Measurements from ENCODE around the gene PTPRG.
A peak's percentile ranks its signal among the peaks of the same experiment; 100 is the strongest.

PTPRG gene

DNA sequence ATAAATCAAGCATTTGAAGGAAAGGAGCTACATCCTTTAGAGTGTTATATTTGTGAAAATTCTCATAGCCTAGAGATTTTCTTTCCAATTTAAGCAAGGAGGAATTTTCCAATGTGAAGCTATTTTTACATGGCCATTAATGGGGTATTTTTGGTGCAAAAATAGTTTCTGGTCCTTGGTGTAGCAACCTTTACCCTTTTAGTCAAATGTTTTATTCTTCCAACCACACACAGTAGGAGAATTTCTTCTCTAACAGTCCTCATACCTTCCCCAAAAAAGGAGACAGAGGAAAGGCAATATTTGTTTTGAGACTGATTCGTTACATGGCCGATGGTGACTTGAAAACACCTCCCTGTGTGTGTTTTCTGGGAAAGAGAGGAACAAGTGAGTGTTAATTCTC, 261.2 kb downstream of the PTPRG start:
- TF ChIP-seq, protein P1, sequence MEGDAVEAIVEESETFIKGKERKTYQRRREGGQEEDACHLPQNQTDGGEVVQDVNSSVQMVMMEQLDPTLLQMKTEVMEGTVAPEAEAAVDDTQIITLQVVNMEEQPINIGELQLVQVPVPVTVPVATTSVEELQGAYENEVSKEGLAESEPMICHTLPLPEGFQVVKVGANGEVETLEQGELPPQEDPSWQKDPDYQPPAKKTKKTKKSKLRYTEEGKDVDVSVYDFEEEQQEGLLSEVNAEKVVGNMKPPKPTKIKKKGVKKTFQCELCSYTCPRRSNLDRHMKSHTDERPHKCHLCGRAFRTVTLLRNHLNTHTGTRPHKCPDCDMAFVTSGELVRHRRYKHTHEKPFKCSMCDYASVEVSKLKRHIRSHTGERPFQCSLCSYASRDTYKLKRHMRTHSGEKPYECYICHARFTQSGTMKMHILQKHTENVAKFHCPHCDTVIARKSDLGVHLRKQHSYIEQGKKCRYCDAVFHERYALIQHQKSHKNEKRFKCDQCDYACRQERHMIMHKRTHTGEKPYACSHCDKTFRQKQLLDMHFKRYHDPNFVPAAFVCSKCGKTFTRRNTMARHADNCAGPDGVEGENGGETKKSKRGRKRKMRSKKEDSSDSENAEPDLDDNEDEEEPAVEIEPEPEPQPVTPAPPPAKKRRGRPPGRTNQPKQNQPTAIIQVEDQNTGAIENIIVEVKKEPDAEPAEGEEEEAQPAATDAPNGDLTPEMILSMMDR (IDR thresholded peaks at IDR 0.05): no peak
- no peaks in the 10 kb centered on the region for H3K27me3 Mint-ChIP-seq (ENCODE audit: low read depth, poor library complexity)
- peaks cover 20% of the 10 kb centered on the region for H3K4me1 Mint-ChIP-seq
- H3K27ac Mint-ChIP-seq: peak overlapping the region; percentile 89
- H3K4me3 Mint-ChIP-seq: no peak overlapping the region
- H3K9me3 Mint-ChIP-seq: peaks cover 15% of the 10 kb centered on the region
- no peak for DNase-seq
- peaks cover 43% of the 10 kb centered on the region for H3K36me3 Mint-ChIP-seq (ENCODE audit: low read depth)

DNA sequence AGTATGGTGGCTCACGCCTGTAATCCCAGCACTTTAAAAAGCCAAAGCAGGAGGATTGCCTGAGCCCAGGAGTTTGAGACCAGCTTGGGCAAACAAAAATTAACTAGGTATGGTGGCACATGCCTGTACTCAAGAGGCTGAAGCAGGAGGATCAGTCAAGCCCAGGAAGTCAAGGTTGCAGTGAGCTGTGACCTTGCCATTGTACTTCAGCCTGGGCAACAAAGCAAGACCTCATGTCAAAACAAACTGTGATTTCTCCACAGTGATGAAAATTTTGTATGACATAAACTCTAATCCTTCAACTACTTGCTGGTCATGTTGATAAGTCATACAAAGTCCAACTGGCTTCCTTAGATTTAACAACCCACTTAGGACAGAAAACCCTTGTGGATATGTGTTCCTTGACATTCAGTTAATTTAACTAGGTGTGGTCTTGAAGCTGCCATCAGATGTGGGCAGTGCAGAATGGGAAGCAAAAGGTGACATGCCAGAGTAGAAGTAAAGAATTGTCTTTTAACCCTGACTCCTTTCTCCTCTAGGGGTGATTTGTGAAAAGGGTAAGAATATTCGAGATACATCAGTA, 263.3 kb downstream of the PTPRG start:
- no peak overlapping the region for H3K27ac Mint-ChIP-seq

DNA sequence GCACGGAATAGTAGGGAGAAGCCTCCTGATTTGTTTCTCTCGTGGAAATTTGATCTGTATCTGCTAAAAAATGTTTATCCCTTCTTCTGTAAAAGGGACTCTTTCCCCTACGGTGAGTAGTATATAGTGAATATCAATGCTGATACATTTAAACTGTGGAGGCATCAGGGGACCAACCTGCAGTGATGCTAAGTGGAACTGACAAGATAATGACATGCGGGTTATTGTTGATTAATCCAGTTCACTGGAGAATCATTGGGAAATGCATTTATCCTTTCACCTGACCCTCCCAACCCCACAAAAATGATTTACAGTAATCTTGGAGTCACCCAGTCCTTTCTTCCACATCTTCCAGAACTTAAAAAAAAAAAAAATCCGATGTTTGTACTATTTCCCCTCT, 264.8 kb downstream of the PTPRG start:
- H3K27me3 Mint-ChIP-seq (ENCODE audit: low read depth, poor library complexity): no peaks in the 10 kb centered on the region
- no peak for DNase-seq
- H3K9me3 Mint-ChIP-seq: peaks cover 6% of the 10 kb centered on the region
- TF ChIP-seq, protein P1 (IDR thresholded peaks at IDR 0.05): no peak
- peaks cover 44% of the 10 kb centered on the region for H3K4me1 Mint-ChIP-seq
- H3K4me3 Mint-ChIP-seq: no peak overlapping the region
- H3K36me3 Mint-ChIP-seq (ENCODE audit: low read depth): peaks cover 16% of the 10 kb centered on the region
- H3K27ac Mint-ChIP-seq: no peak overlapping the region

More for the DNA sequence above, 263.3 kb downstream of the PTPRG start:
- Mint-ChIP-seq H3K4me3 (no peak overlapping the region), H3K36me3 (ENCODE audit: low read depth) (peaks cover 30% of the 10 kb centered on the region), H3K27me3 (ENCODE audit: low read depth, poor library complexity) (no peaks in the 10 kb centered on the region), H3K4me1 (peaks cover 38% of the 10 kb centered on the region), H3K9me3 (peaks cover 8% of the 10 kb centered on the region)
- no peak for DNase-seq
- TF ChIP-seq, protein P1 (IDR thresholded peaks at IDR 0.05): no peak

DNA sequence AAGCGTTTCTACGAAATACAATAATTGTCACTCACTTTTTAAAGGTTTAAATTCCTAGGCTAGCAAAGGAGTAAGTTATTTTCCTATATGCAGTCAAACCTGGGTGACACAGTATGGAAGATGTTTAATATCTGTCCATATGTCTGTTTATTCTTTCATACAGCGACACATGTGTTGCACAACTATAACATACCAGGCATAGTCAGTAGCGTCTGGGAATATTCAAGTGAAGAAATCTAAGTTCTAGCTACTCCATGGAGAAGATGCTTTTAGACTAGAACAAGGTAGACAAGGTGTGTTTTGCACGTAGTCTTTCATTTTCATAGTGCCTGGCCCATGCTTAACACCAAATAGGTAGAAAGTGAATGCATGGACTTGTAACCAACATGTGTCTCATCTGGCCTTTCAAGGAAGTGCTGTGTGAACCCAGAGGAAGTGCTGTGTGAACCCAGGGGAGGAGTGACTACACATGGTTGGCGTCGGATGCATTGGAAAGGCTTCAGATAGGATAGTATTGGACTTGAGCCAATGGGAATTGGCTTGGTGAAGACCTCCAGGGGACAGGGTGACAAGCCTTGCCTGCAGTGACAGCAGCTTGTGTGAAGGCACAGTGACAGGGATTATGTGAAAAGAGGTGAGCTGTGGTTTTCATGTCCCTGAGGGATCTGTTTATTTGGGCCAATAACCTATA, 267.0 kb downstream of the PTPRG start:
- Mint-ChIP-seq H3K36me3 (ENCODE audit: low read depth) (peaks cover 7% of the 10 kb centered on the region), H3K4me1 (peaks cover 36% of the 10 kb centered on the region)

DNA sequence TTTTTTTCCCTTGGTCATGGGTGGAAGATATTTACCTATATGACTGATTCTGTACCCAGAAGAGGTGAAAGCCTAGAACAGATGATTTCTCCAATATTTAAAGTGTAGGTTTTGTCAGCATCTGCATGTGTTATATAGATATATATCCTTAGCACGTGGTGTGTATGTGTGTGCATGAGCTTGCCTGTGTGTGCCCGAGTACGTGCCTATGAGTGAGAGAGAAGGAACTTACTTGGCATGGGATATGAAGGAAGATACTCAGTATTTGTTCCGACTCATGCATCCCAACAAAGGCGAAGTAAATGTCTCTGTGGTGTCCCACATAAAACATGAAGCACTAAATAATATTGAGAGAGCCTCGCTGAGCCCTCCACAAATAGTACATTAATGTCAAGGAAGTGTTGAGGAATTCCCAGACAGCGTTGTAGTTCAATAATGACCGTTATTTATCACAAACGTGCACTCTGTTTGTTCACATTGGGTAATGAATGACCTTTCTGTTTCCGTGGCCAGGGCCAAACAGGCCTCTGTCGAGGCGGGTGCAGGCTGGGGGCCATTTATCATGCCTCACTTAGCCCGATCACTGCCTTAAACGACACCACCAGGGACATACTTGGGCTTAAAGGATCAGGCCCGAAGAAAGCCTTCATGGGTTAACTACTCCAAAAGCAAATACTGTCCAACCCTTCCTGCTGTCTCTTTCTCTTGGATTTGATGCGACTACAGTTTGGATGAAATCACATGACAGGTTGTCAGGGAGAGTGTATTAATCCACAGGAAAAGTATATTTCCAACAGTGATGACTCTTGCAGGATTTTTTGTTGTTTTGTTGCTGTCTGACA, 267.7 kb downstream of the PTPRG start:
- Mint-ChIP-seq H3K36me3 (ENCODE audit: low read depth) (peaks cover 14% of the 10 kb centered on the region), H3K4me1 (peaks cover 31% of the 10 kb centered on the region), H3K4me3 (peak overlapping the region; percentile 6), H3K27ac (peak overlapping the region; percentile 91), H3K9me3 (no peaks in the 10 kb centered on the region), H3K27me3 (ENCODE audit: low read depth, poor library complexity) (no peaks in the 10 kb centered on the region)
- peak; percentile 44 for DNase-seq
- TF ChIP-seq, protein P1 (IDR thresholded peaks at IDR 0.05): no peak

More for the DNA sequence above, 267.0 kb downstream of the PTPRG start:
- Mint-ChIP-seq H3K27me3 (ENCODE audit: low read depth, poor library complexity) (no peaks in the 10 kb centered on the region), H3K27ac (peak overlapping the region; percentile 6), H3K9me3 (no peaks in the 10 kb centered on the region), H3K4me3 (no peak overlapping the region)
- TF ChIP-seq, protein P1 (IDR thresholded peaks at IDR 0.05): no peak
- DNase-seq: no peak

Data from nephron progenitor cell (in vitro differentiated cells).